Heart right ventricle (tissue), 16 donors: ENCODE results near the gene BAD. TPM values are rescaled to one million over a fixed set of nuclear protein-coding genes. Genes with fewer than 3 reads are reported as not detected.

ENCODE experiments used
- ATAC-seq, 8 donors: fragments of 200-7000 bp; cut with Tn5 transposase; one replicate each; pipeline ENCODE4 v1.9.1; 2020; ENCODE audit warnings: mild to moderate bottlenecking in 8 of 8, moderate library complexity in 8 of 8, moderate number of reproducible peaks in 1 of 8
- DNase-seq, 2 donors: peaks; one replicate each; pipeline ENCODE4 v3.0.0-alpha.2; 2020
- H3K27ac ChIP-seq, 10 donors: fragments of 200-600 bp; sonication (generic) in 2 of 10; one replicate each; pipeline versions ENCODE4 v1.5.0 to v1.8.0; 2020 to 2022; ENCODE audit warnings: mild to moderate bottlenecking in 3 of 10
- H3K27me3 ChIP-seq, 7 donors: fragments of 200-600 bp; one replicate each; pipeline ENCODE4 v1.8.0; 2021 to 2022; ENCODE audit warnings: mild to moderate bottlenecking in 2 of 7
- H3K36me3 ChIP-seq, 9 donors: fragments of 200-600 bp; sonication (generic) in 1 of 9; one replicate each; pipeline versions ENCODE4 v1.5.0 to v1.8.0; 2020 to 2022; ENCODE audit warnings: mild to moderate bottlenecking in 2 of 9
- H3K4me1 ChIP-seq, 9 donors: fragments of 200-600 bp; sonication (generic) in 1 of 9; one replicate each; pipeline versions ENCODE4 v1.5.0 to v1.8.0; 2020 to 2022; ENCODE audit warnings: mild to moderate bottlenecking in 4 of 9
- H3K4me3 ChIP-seq, 10 donors: fragments of 200-600 bp; sonication (generic) in 2 of 10; one replicate each; pipeline versions ENCODE4 v1.5.0 to v1.8.0; 2020 to 2022; ENCODE audit warnings: mild to moderate bottlenecking in 7 of 10, moderate library complexity in 2 of 10
- H3K9me3 ChIP-seq, 11 donors: fragments of 200-600 bp in 10 of 11; sonication (generic) in 2 of 11; one replicate each; pipeline versions ENCODE4 v1.5.0 to v1.8.0; 2013 to 2022; ENCODE audit warnings: mild to moderate bottlenecking in 2 of 11, control low read depth in 1 of 11, moderate library complexity in 1 of 11
- CTCF ChIP-seq, 9 donors: fragments of 200-600 bp; sonication (generic) in 2 of 9; IDR thresholded peaks; one replicate each; pipeline versions ENCODE4 v1.5.0 to v1.8.0; 2021 to 2022; ENCODE audit warnings: antibody characterized with exemption in 9 of 9, mild to moderate bottlenecking in 5 of 9, moderate library complexity in 1 of 9
- WGBS, 2 donors: extraction: QIAGEN DNeasy Blood & Tissue Kit; methylation state at CpG; one replicate each; pipeline ENCODE4 v1.1.7; 2013; ENCODE audit warnings: inconsistent platforms in 1 of 2; 5-methylcytosine and 5-hydroxymethylcytosine counted together
- intact Hi-C, 10 donors: fragments of 100-400 bp; cut with DNase I; formaldehyde crosslinking; loops; one replicate each; pipeline versions ENCODE4 v1.11.1 to v1.14.2; 2022
- polyA plus RNA-seq, 2 donors: library from polyadenylated mRNA; stranded (reverse); fragments of 200-250 nt; gene quantifications; one replicate each; pipeline ENCODE4 v1.2.3, GENCODE V29; 2013
- total RNA-seq, 10 donors: library from RNA; stranded (reverse); fragmentation: NEBNext Ultra II Directional in 3 of 10; extraction: Animal tissue kit (Norgen Biotek cat#: 25700) in 3 of 10; gene quantifications; one replicate each; pipeline versions ENCODE4 v1.2.1 to v1.2.4, GENCODE V29; 2021 to 2023
- donor health status: Arrhythmogenic right ventricular cardiomyopathy.
- donor health status: ischemic (EF 13 %, LVEDD 7.1; RV severe dilation, severe dysfunction).
- donor health status: healthy with polysubstance abuse.
- donor health status: DM: no; HTN: yes; CAD: no.
- donor health status: DM: no; HTN: no; CAD: no.
- donor health status: ischemic (EF 25% LVEDD 6.9; RV normal size, moderate dysfunction).
- donor health status: ischemic (EF 25% LVEDD 5.7; RV mildly dilated, moderate dysfunction).
- donor health status: healthy.
- donor health status: DM: yes; HTN: yes; CAD: no.
- donor health status: Ischemic cardiomyopathy.
- donor health status: ischemic (EF 35%, LVEDD 5.7; RV mildly dilated, moderate dysfunction).
- donor health status: nonischemic (EF 11% LVEDD 7.7; RV severe dilation, severe dysfunction).
- donor health status: DM: yes; HTN: yes; CAD: no.
- donor health status: PGD.
- donor health status: ischemic (EF 29% LVEDD 5.4; RV normal size, mild dysfunction).
- donor health status: nonischemic (EF 23%, LVEDD 6.1; RV moderate dilation, normal function).

The BAD gene
- total and polyA plus RNA-seq, 12 donors, result 40.7 to 106 (median 58.9) TPM

- WGBS, 2 donors, result 85 to 89% methylated on average over 8 of the region's 8 CpGs
- no peaks in the 10 kb centered on the region for H3K27me3 ChIP-seq
- peaks cover 0 to 78% (median 4%) of the 10 kb centered on the region in 9 donors for H3K36me3 ChIP-seq
- no peak for TF ChIP-seq CTCF (IDR thresholded peaks at IDR 0.05)
- DNase-seq (no peak), ATAC-seq (no peak)
- peaks cover under 1 to 36% (median 15%) of the 10 kb centered on the region in 9 donors for H3K4me1 ChIP-seq
- intact Hi-C loops, result no loop called here
- H3K27ac ChIP-seq, result no peak overlapping the region
- H3K9me3 ChIP-seq, result no peaks in the 10 kb centered on the region
- no peak overlapping the region for H3K4me3 ChIP-seq
Measured at GRCh38 chr11:64278576-64279190, 5.8 kb downstream of the BAD start.

GRCh38 chr11:64276653-64277431 lies 7.6 kb downstream of the BAD start:
- no peaks in the 10 kb centered on the region for H3K9me3 ChIP-seq
- H3K27me3 ChIP-seq, result no peaks in the 10 kb centered on the region
- peaks cover 0 to 34% (median 13%) of the 10 kb centered on the region in 9 donors for H3K4me1 ChIP-seq
- intact Hi-C loops, result no loop called here
- DNase-seq, result no peak
- no peak for TF ChIP-seq CTCF (IDR thresholded peaks at IDR 0.05)
- H3K36me3 ChIP-seq, result peaks cover 0 to 60% (median 4%) of the 10 kb centered on the region in 9 donors
- H3K27ac ChIP-seq, result no peak overlapping the region
- WGBS, 2 donors, result 82 to 85% methylated on average over 17 of the region's 17 CpGs
- ATAC-seq, result no peak
- H3K4me3 ChIP-seq, result no peak overlapping the region

GRCh38 chr11:64275841-64276240 lies 8.6 kb downstream of the BAD start:
- 85 to 90% methylated on average over 2 of the region's 2 CpGs for WGBS, 2 donors
- intact Hi-C loops, result no loop called here
- no peak overlapping the region for H3K4me3 ChIP-seq
- H3K27ac ChIP-seq, result no peak overlapping the region
- peaks cover 0 to 50% (median 4%) of the 10 kb centered on the region in 9 donors for H3K36me3 ChIP-seq
- peaks cover 0 to 29% (median 15%) of the 10 kb centered on the region in 9 donors for H3K4me1 ChIP-seq
- ATAC-seq, result no peak
- no peak for TF ChIP-seq CTCF (IDR thresholded peaks at IDR 0.05)
- no peak for DNase-seq
- H3K27me3 ChIP-seq, result no peaks in the 10 kb centered on the region
- no peaks in the 10 kb centered on the region for H3K9me3 ChIP-seq

- Histone ChIP-seq H3K9me3 (no peaks in the 10 kb centered on the region), H3K36me3 (peaks cover 0 to 47% (median 4%) of the 10 kb centered on the region in 9 donors), H3K27ac (no peak overlapping the region), H3K4me3 (no peak overlapping the region), H3K27me3 (no peaks in the 10 kb centered on the region), H3K4me1 (peaks cover 0 to 28% (median 15%) of the 10 kb centered on the region in 9 donors)
- no peak for ATAC-seq
- TF ChIP-seq CTCF (IDR thresholded peaks at IDR 0.05), result no peak
- intact Hi-C loops, result no loop called here
- DNase-seq, result no peak
- 93 to 94% methylated on average over 15 of the region's 15 CpGs for WGBS, 2 donors
Measured at GRCh38 chr11:64275031-64275800, 9.2 kb downstream of the BAD start.
